ENCODE data around the gene REV3L. TPM values are rescaled to one million over a fixed set of nuclear protein-coding genes. Genes with fewer than 3 reads are reported as not detected.

REV3L gene
- total and polyA plus RNA-seq, 2 donors (not counting 1 experiment from before 2014, with no cell fraction given) = 4.7 to 37.9 TPM

- H3K4me1 ChIP-seq (ENCODE audit: control insufficient read depth in 2 of 2, insufficient read depth in 2 of 2, low read length in 2 of 2) = no peaks in the 10 kb centered on the region
- no peak overlapping the region for H3K9ac ChIP-seq (ENCODE audit: low read length)
- no peaks in the 10 kb centered on the region for H3K9me3 Mint-ChIP-seq (ENCODE audit: insufficient read depth)
- H3K27ac ChIP-seq (ENCODE audit: low read length in 2 of 2) = no peak overlapping the region
- DNase-seq = no peak
- no peaks in the 10 kb centered on the region for H3K4me1 Mint-ChIP-seq
- WGBS (ENCODE audit: insufficient coverage) = no CpG with 5 or more reads among the region's 5 CpGs
- H4K20me1 ChIP-seq (ENCODE audit: control insufficient read depth, insufficient read depth, low read length, poor library complexity, severe bottlenecking) = no peaks in the 10 kb centered on the region
- H3K27ac Mint-ChIP-seq = no peak overlapping the region
- no peak overlapping the region for H3K4me3 Mint-ChIP-seq
- no peak for ATAC-seq (ENCODE audit: low read depth)
- TF ChIP-seq CTCF (IDR thresholded peaks at IDR 0.05) = no peak
- TF ChIP-seq EZH2 (IDR thresholded peaks at IDR 0.05; ENCODE audit: borderline replicate concordance, insufficient read depth, low read depth, low read length, poor library complexity, severe bottlenecking) = no peak
- H3K4me3 ChIP-seq (ENCODE audit: control extremely low read depth in 1 of 5, extremely low read depth in 1 of 5, insufficient read depth in 1 of 5, low read depth in 2 of 5, low read length in 4 of 5) = no peak overlapping the region
- H3K27me3 Mint-ChIP-seq = no peaks in the 10 kb centered on the region
- H3K4me2 ChIP-seq (replicated peaks; ENCODE audit: low read depth, low read length, poor library complexity, severe bottlenecking) = no peak overlapping the region
- no peaks in the 10 kb centered on the region for H3K79me2 ChIP-seq (ENCODE audit: control insufficient read depth, insufficient read depth, low read length)
- ChIA-PET POLR2A (no interaction called here), CTCF (no interaction called here)
- H3K9me3 ChIP-seq (ENCODE audit: control extremely low read depth in 1 of 3, control insufficient read depth in 2 of 3, insufficient read depth in 1 of 3, low read length in 2 of 3) = no peaks in the 10 kb centered on the region
- no peaks in the 10 kb centered on the region for H3K27me3 ChIP-seq (replicated peaks in 1 of 4; ENCODE audit: control extremely low read depth in 1 of 4, control insufficient read depth in 3 of 4, insufficient read depth in 4 of 4, low read length in 3 of 4)
- intact Hi-C loops (cut with micrococcal nuclease) = no loop called here
- no peak overlapping the region for H2AFZ ChIP-seq (ENCODE audit: insufficient read depth, low read depth, low read length, poor library complexity, severe bottlenecking)
- H3K36me3 ChIP-seq (replicated peaks in 1 of 2; ENCODE audit: control extremely low read depth in 1 of 2, control insufficient read depth in 1 of 2, extremely low read depth in 1 of 2, insufficient read depth in 2 of 2, low read length in 1 of 2) = peaks cover 10 to 25% of the 10 kb centered on the region in 2 experiments
Observed at GRCh38 chr6:111353912-111354462, 129.0 kb downstream of the REV3L start.

DNA sequence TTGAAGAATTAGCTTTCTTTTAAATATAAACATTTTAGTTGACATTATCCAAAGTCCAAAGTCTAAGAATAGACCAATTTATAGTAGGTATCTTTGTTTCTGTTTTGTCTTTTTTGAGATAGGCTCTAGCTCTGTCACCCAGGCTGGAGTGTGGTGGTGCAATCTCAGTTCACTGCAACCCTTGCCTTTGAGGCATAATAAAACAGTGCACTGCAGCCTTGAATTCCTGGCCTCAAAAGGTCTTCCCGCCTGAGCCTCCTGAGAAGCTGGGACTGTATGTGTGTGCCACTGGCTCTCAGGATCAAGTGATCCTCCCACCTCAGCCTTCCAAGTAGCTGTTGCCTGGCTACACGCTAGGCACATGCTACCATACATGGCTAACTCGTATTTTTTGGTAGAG is 135.4 kb downstream of the REV3L start:
- Mint-ChIP-seq H3K9me3 (ENCODE audit: insufficient read depth) (no peaks in the 10 kb centered on the region), H3K4me1 (peaks cover 2% of the 10 kb centered on the region), H3K27ac (no peak overlapping the region), H3K4me3 (no peak overlapping the region), H3K27me3 (no peaks in the 10 kb centered on the region)
- Histone ChIP-seq H3K4me1 (ENCODE audit: control insufficient read depth in 2 of 2, insufficient read depth in 2 of 2, low read length in 2 of 2) (no peaks in the 10 kb centered on the region), H3K79me2 (ENCODE audit: control insufficient read depth, insufficient read depth, low read length) (no peaks in the 10 kb centered on the region), H2AFZ (ENCODE audit: insufficient read depth, low read depth, low read length, poor library complexity, severe bottlenecking) (no peak overlapping the region), H4K20me1 (ENCODE audit: control insufficient read depth, insufficient read depth, low read length, poor library complexity, severe bottlenecking) (no peaks in the 10 kb centered on the region), H3K27me3 (replicated peaks in 1 of 4; ENCODE audit: control extremely low read depth in 1 of 4, control insufficient read depth in 3 of 4, insufficient read depth in 4 of 4, low read length in 3 of 4) (no peaks in the 10 kb centered on the region), H3K9me3 (ENCODE audit: control extremely low read depth in 1 of 3, control insufficient read depth in 2 of 3, insufficient read depth in 1 of 3, low read length in 2 of 3) (no peaks in the 10 kb centered on the region), H3K36me3 (replicated peaks in 1 of 2; ENCODE audit: control extremely low read depth in 1 of 2, control insufficient read depth in 1 of 2, extremely low read depth in 1 of 2, insufficient read depth in 2 of 2, low read length in 1 of 2) (peaks cover 0 to 18% of the 10 kb centered on the region in 2 experiments), H3K4me2 (replicated peaks; ENCODE audit: low read depth, low read length, poor library complexity, severe bottlenecking) (no peak overlapping the region), H3K27ac (ENCODE audit: low read length in 2 of 2) (no peak overlapping the region), H3K4me3 (ENCODE audit: control extremely low read depth in 1 of 5, extremely low read depth in 1 of 5, insufficient read depth in 1 of 5, low read depth in 2 of 5, low read length in 4 of 5) (no peak overlapping the region), H3K9ac (ENCODE audit: low read length) (no peak overlapping the region)
- POLR2A ChIA-PET = no interaction called here
- intact Hi-C loops (cut with micrococcal nuclease) = no loop called here
- 100% methylated on average over 3 of the region's 3 CpGs for WGBS (ENCODE audit: insufficient coverage)
- CTCF ChIA-PET = interaction anchor here (3.0 kb wide), 1 partner anchor 131 kb away, joined by 10 read pairs; no protein-coding TSS in a partner anchor
- no peak for DNase-seq
- ATAC-seq (ENCODE audit: low read depth) = no peak
- TF ChIP-seq CTCF (IDR thresholded peaks at IDR 0.05) (no peak), EZH2 (IDR thresholded peaks at IDR 0.05; ENCODE audit: borderline replicate concordance, insufficient read depth, low read depth, low read length, poor library complexity, severe bottlenecking) (no peak)
